Ishikawa (cell line): Measurements from ENCODE around the gene TRIM54.

Source experiments
- EP300 ChIP-seq: IDR thresholded peaks from 2 replicates; pipeline ENCODE4 v1.6.1; 2012; ENCODE audit warnings: borderline replicate concordance
- YY1 ChIP-seq: IDR thresholded peaks from 2 replicates; pipeline ENCODE4 v1.6.1; 2012; ENCODE audit warnings: low read depth

DNA sequence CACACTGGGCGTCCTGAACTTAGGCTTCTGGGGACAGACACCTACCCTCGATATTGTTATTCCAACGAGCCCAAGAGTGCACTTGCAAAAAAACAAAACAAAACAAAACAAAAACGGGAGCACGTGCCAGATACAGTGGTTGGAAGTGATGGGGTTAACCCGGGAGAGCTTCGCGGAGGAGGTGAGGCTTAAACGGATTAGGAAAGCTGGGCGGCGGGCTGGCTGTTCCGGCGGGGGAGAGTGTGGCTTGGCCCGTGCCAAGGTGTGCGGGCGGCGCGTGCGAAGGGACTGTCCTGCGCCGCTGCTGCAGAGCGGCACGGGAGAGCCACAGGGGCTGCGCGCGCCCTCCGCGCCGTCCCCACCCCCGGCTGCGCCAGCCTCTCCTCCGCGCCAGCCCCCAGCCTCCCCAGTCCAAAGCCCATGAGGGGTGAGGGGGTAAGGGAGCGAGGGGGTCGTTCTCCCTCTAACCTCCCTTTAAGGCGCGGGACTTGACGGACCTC is 17.9 kb upstream of the TRIM54 start:
- TF ChIP-seq YY1 (no peak), EP300 (no peak)
